Measurements from ENCODE around the gene ANXA3.
A peak's percentile ranks its signal among the peaks of the same experiment; 100 is the strongest.

The ANXA3 gene

GRCh38 chr4:78648640-78649363 is 97.2 kb downstream of the ANXA3 start:
- no peak for DNase-seq

- DNase-seq: no peak
Measured at GRCh38 chr4:78650106-78651024, 98.8 kb downstream of the ANXA3 start.

- no peak for DNase-seq
Measured at GRCh38 chr4:78651250-78651860, 99.8 kb downstream of the ANXA3 start.

- DNase-seq: no peak
Measured at GRCh38 chr4:78652282-78652876, 100.8 kb downstream of the ANXA3 start.

- DNase-seq: no peak
Measured at GRCh38 chr4:78653655-78654054, 102.1 kb downstream of the ANXA3 start.

- no peak for DNase-seq
Measured at GRCh38 chr4:78654807-78655206, 103.2 kb downstream of the ANXA3 start.

- DNase-seq: peak; percentile 24
Measured at GRCh38 chr4:78656968-78657445, 105.4 kb downstream of the ANXA3 start.

- no peak for DNase-seq
Measured at GRCh38 chr4:78659264-78659663, 107.7 kb downstream of the ANXA3 start.

- DNase-seq: no peak
Measured at GRCh38 chr4:78659665-78660064, 108.1 kb downstream of the ANXA3 start.
